HEK293T (cell line): ENCODE data around the gene KRTAP25-1.

Source experiments
- ARNT ChIP-seq: fragments of 450-650 bp; IDR thresholded peaks from 2 replicates; pipeline ENCODE4 v1.6.1; 2017; ENCODE audit warnings: mild to moderate bottlenecking
- BHLHE40 ChIP-seq: fragments of 450-650 bp; IDR thresholded peaks from 2 replicates; pipeline ENCODE4 v1.6.1; 2016; ENCODE audit warnings: mild to moderate bottlenecking, moderate library complexity, borderline replicate concordance
- ELF4 ChIP-seq: fragments of 450-650 bp; IDR thresholded peaks from 2 replicates; pipeline ENCODE4 v1.6.1; 2017; ENCODE audit warnings: antibody characterized with exemption
- FOXA1 ChIP-seq: fragments of 450-650 bp; IDR thresholded peaks from 2 replicates; pipeline ENCODE4 v1.6.1; 2016; ENCODE audit warnings: mild to moderate bottlenecking
- FOXK2 ChIP-seq: fragments of 450-650 bp; IDR thresholded peaks from 2 replicates; pipeline ENCODE4 v1.6.1; 2016; ENCODE audit warnings: mild to moderate bottlenecking
- FOXM1 ChIP-seq: fragments of 450-650 bp; IDR thresholded peaks from 2 replicates; pipeline ENCODE4 v1.6.1; 2017; ENCODE audit warnings: mild to moderate bottlenecking, borderline replicate concordance
- HDGF ChIP-seq: fragments of 450-650 bp; IDR thresholded peaks from 2 replicates; pipeline ENCODE4 v1.6.1; 2017; ENCODE audit warnings: antibody characterized with exemption, borderline replicate concordance
- NFRKB ChIP-seq: fragments of 450-650 bp; IDR thresholded peaks from 2 replicates; pipeline ENCODE4 v1.6.1; 2016; ENCODE audit warnings: mild to moderate bottlenecking, moderate library complexity
- SP1 ChIP-seq: fragments of 450-650 bp; IDR thresholded peaks from 2 replicates; pipeline ENCODE4 v1.6.1; 2017
- TARDBP ChIP-seq: fragments of 450-650 bp; IDR thresholded peaks from 2 replicates; pipeline ENCODE4 v1.6.1; 2016
- ZNF384 ChIP-seq: fragments of 450-650 bp; IDR thresholded peaks from 2 replicates; pipeline ENCODE4 v1.6.1; 2016

- TF ChIP-seq ARNT: no peak
- TF ChIP-seq SP1: no peak
- TF ChIP-seq FOXA1: no peak
- TF ChIP-seq HDGF: no peak
- TF ChIP-seq BHLHE40: no peak
- TF ChIP-seq TARDBP: no peak
- TF ChIP-seq NFRKB: no peak
- TF ChIP-seq FOXM1: no peak
- TF ChIP-seq ZNF384: no peak
- no peak for TF ChIP-seq ELF4
- no peak for TF ChIP-seq FOXK2
Measured at GRCh38 chr21:30329203-30329875, 40.0 kb upstream of the KRTAP25-1 start.
